IgD-negative memory B cell (primary cell): Measurements from ENCODE around the gene SAPCD1. TPM values are rescaled to one million over a fixed set of nuclear protein-coding genes. Genes with fewer than 3 reads are reported as not detected.
"Not testable (repeated sequence)": the region's sequence is repeated elsewhere in the genome, so short reads cannot be mapped to it uniquely, and the experiment has no call there.

Experiments
- H3K27ac Mint-ChIP-seq, 3 donors: one replicate each; pipeline ENCODE4 v1.8.0; 2020 to 2022; ENCODE audit warnings: mild to moderate bottlenecking in 3 of 3, mixed read lengths in 3 of 3, moderate library complexity in 1 of 3
- H3K27me3 Mint-ChIP-seq: one replicate; pipeline ENCODE4 v1.8.0; 2021; ENCODE audit warnings: mixed read lengths
- H3K36me3 Mint-ChIP-seq: one replicate; pipeline ENCODE4 v1.8.0; 2020; ENCODE audit warnings: mild to moderate bottlenecking, mixed read lengths
- H3K4me1 Mint-ChIP-seq, 3 donors: one replicate each; pipeline ENCODE4 v1.8.0; 2020 to 2022; ENCODE audit warnings: mixed read lengths in 3 of 3, mild to moderate bottlenecking in 1 of 3
- H3K4me3 Mint-ChIP-seq, 4 donors: one replicate each; pipeline ENCODE4 v1.8.0; 2020 to 2022; ENCODE audit warnings: mild to moderate bottlenecking in 4 of 4, mixed read lengths in 4 of 4, moderate library complexity in 3 of 4
- H3K9me3 Mint-ChIP-seq, 3 donors: one replicate each; pipeline ENCODE4 v1.8.0; 2020 to 2021; ENCODE audit warnings: mixed read lengths in 3 of 3, mild to moderate bottlenecking in 1 of 3
- polyA plus RNA-seq: library from polyadenylated mRNA; unstranded; fragments of 300-500 nt; fragmentation: Illumina TruSeq; gene quantifications from one replicate; pipeline ENCODE4 v1.2.3, GENCODE V29; 2021

The SAPCD1 gene
- polyA plus RNA-seq, 1 donor from 2014 or later = not detected

GRCh38 chr6:31785475-31785874, 23.0 kb downstream of the SAPCD1 start:
- H3K27ac Mint-ChIP-seq = no peak overlapping the region
- H3K36me3 Mint-ChIP-seq = peaks cover 3% of the 10 kb centered on the region
- peaks cover 6 to 13% (median 10%) of the 10 kb centered on the region in 3 donors for H3K4me1 Mint-ChIP-seq
- H3K4me3 Mint-ChIP-seq = no peak overlapping the region
- no peaks in the 10 kb centered on the region for H3K27me3 Mint-ChIP-seq
- no peaks in the 10 kb centered on the region for H3K9me3 Mint-ChIP-seq

GRCh38 chr6:31791324-31792089, 29.1 kb downstream of the SAPCD1 start:
- Mint-ChIP-seq H3K27me3 (peaks cover 2% of the 10 kb centered on the region), H3K27ac (peak overlapping the region in 2 of 3 donors; percentile 58 to 85), H3K9me3 (no peaks in the 10 kb centered on the region), H3K36me3 (peaks cover 6% of the 10 kb centered on the region), H3K4me1 (peaks cover 22 to 31% (median 29%) of the 10 kb centered on the region in 3 donors), H3K4me3 (peak overlapping the region in 3 of 4 donors; percentile 3 to 72 (median 70))

GRCh38 chr6:31792090-31792374, 29.6 kb downstream of the SAPCD1 start:
- Mint-ChIP-seq H3K4me3 (peak overlapping the region in 2 of 4 donors; percentile 70 to 72), H3K27ac (peak overlapping the region in 2 of 3 donors; percentile 19 to 58), H3K36me3 (peaks cover 6% of the 10 kb centered on the region), H3K4me1 (peaks cover 23 to 33% (median 32%) of the 10 kb centered on the region in 3 donors), H3K27me3 (peaks cover 2% of the 10 kb centered on the region), H3K9me3 (no peaks in the 10 kb centered on the region)

DNA sequence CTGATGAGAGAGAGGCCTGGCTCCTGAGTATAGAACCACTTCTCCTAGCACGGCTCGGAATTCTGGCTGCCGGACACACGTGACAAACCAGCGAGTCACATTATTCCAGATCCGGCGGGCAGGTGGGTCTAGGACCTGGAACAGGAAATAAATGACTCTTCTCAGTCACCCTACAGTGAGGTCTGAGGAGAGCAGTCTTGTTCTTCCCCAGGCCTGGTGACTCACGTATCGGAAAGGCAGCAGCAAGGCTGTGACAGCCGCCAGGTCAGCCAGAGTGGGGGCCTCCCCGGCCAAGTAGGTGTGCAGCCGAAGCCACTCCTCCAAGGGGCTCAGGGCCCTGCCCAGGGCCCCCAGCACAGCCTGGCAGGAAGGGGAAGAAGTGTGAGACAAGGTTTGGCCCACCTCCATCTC, 30.3 kb downstream of the SAPCD1 start:
- no peaks in the 10 kb centered on the region for H3K9me3 Mint-ChIP-seq
- H3K27me3 Mint-ChIP-seq = peaks cover 2% of the 10 kb centered on the region
- peak overlapping the region; percentile 9 to 54 (median 19) for H3K27ac Mint-ChIP-seq
- H3K4me3 Mint-ChIP-seq = peak overlapping the region in 2 of 4 donors; percentile 65 to 76
- H3K4me1 Mint-ChIP-seq = peaks cover 31 to 39% (median 35%) of the 10 kb centered on the region in 3 donors
- H3K36me3 Mint-ChIP-seq = peaks cover 6% of the 10 kb centered on the region

GRCh38 chr6:31793927-31794245, 31.4 kb downstream of the SAPCD1 start:
- H3K9me3 Mint-ChIP-seq, H3K27me3 Mint-ChIP-seq, H3K36me3 Mint-ChIP-seq: not testable (repeated sequence)
- peaks cover 32 to 40% (median 36%) of the 10 kb centered on the region in 3 donors for H3K4me1 Mint-ChIP-seq
- peak overlapping the region in 2 of 3 donors; percentile 68 to 94 for H3K27ac Mint-ChIP-seq
- H3K4me3 Mint-ChIP-seq = peak overlapping the region; percentile 76 to 96 (median 90)

- Mint-ChIP-seq H3K9me3 (no peaks in the 10 kb centered on the region), H3K4me3 (peak overlapping the region; percentile 76 to 96 (median 90)), H3K36me3 (peaks cover 6% of the 10 kb centered on the region), H3K27me3 (peaks cover 2% of the 10 kb centered on the region), H3K4me1 (peaks cover 28 to 35% (median 34%) of the 10 kb centered on the region in 3 donors), H3K27ac (peak overlapping the region; percentile 68 to 100 (median 94))
Measured at GRCh38 chr6:31794294-31794865, 31.9 kb downstream of the SAPCD1 start.

DNA sequence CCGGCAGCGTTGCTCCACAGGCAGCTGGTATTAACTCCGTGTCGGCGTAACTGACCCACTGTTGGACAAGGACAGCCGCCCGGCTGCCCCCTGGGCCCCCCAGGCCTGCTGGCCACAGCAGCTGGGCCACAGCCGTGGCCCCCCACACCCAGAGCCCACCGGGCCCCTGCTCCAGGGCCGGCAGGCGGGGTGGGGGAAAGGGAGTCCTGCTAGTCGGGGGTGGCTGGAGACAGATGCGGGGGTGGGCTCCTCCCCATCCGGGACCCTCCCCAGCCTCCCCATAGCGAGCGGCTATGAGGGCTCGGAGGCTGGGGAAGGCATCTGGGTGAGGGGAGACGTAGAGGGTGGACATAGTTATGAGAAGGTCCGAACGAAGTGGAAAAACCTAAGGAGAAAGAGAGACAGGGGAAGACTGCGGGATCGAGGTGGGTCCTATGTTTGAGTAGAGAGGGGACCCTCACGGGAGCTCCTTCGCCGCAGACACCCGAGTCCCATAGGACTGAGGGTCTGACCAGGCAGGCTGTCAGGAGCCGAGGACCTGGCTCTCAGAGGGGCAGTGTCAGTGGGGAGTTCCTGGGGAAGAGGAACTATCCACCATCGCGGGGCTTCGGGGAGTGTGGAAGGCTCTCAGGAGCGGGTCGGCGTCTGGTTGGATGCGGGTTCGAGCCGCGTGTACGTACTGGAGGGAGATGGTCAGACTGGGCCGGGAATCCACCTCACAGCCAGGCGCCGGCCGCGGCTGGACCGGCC, 32.6 kb downstream of the SAPCD1 start:
- Mint-ChIP-seq H3K27ac (peak overlapping the region; percentile 68 to 100 (median 97)), H3K4me3 (peak overlapping the region; percentile 76 to 98 (median 94)), H3K36me3 (peaks cover 4% of the 10 kb centered on the region), H3K9me3 (no peaks in the 10 kb centered on the region), H3K27me3 (peaks cover 2% of the 10 kb centered on the region), H3K4me1 (peaks cover 25 to 32% (median 31%) of the 10 kb centered on the region in 3 donors)

GRCh38 chr6:31795616-31796298, 33.3 kb downstream of the SAPCD1 start, which contains the start of gene VARS1:
TSS of gene VARS1 (minus strand) at chr6:31795752. CDS start at chr6:31795217, 535 bp downstream.
- H3K4me1 Mint-ChIP-seq = peaks cover 22 to 28% (median 27%) of the 10 kb centered on the region in 3 donors
- peaks cover 2% of the 10 kb centered on the region for H3K36me3 Mint-ChIP-seq
- peak within 1 kb of the TSS; percentile 76 to 98 (median 94) for H3K4me3 Mint-ChIP-seq
- H3K9me3 Mint-ChIP-seq = no peaks in the 10 kb centered on the region
- H3K27ac Mint-ChIP-seq = peak within 1 kb of the TSS; percentile 68 to 100 (median 97)
- H3K27me3 Mint-ChIP-seq = peaks cover 2% of the 10 kb centered on the region

- Mint-ChIP-seq H3K27me3 (no peaks in the 10 kb centered on the region), H3K4me1 (peaks cover 18 to 24% (median 21%) of the 10 kb centered on the region in 3 donors), H3K36me3 (no peaks in the 10 kb centered on the region), H3K27ac (peak overlapping the region; percentile 68 to 82 (median 81)), H3K4me3 (peak overlapping the region in 2 of 4 donors; percentile 30 to 76), H3K9me3 (no peaks in the 10 kb centered on the region)
Measured at GRCh38 chr6:31796993-31797385, 34.5 kb downstream of the SAPCD1 start.

DNA sequence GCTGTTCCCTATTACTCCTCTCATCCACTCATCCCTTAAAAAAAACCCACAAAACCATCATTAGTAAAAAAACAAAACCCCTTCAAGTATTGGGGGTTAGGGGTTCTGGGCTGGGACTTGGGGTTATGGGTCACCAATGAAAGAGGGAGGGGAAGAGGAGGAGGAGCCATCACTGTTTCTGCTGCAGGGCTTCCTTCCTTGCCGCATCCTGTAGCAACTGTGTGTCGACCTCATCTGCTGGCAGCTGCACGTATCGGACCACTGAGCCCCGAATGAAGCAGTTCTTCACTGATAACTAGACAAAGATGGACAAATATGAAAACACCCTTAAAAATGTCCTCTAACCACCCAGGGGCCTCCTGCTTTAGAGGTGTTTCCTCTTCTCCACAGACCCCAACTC, 35.1 kb downstream of the SAPCD1 start:
- Mint-ChIP-seq H3K4me3 (peak overlapping the region; percentile 30 to 84 (median 57)), H3K36me3 (no peaks in the 10 kb centered on the region), H3K27me3 (no peaks in the 10 kb centered on the region), H3K27ac (peak overlapping the region; percentile 68 to 89 (median 82)), H3K4me1 (peaks cover 16 to 24% (median 21%) of the 10 kb centered on the region in 3 donors), H3K9me3 (no peaks in the 10 kb centered on the region)

DNA sequence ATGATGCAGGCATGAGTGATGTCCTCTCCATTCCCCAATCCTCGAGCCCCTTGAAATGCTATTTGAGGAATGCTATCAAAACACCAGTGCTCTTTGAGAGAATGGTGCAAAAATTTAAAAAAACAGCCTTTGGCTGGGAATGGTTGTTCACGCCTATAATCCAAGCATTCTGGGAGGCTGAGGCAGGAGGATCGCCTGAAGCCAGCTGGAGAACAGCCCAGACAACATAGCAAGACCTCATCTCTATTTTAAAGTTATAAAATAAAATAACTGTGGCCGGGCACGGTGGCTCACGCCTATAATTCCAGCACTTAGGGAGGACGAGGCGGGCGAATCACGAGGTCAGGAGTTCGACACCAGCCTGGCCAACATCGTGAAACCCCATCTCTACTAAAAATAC, 37.3 kb downstream of the SAPCD1 start:
- H3K27me3 Mint-ChIP-seq = no peaks in the 10 kb centered on the region
- H3K36me3 Mint-ChIP-seq = peaks cover 1% of the 10 kb centered on the region
- H3K27ac Mint-ChIP-seq = no peak overlapping the region
- H3K9me3 Mint-ChIP-seq = no peaks in the 10 kb centered on the region
- H3K4me1 Mint-ChIP-seq = peaks cover 5 to 18% (median 11%) of the 10 kb centered on the region in 3 donors
- no peak overlapping the region for H3K4me3 Mint-ChIP-seq

DNA sequence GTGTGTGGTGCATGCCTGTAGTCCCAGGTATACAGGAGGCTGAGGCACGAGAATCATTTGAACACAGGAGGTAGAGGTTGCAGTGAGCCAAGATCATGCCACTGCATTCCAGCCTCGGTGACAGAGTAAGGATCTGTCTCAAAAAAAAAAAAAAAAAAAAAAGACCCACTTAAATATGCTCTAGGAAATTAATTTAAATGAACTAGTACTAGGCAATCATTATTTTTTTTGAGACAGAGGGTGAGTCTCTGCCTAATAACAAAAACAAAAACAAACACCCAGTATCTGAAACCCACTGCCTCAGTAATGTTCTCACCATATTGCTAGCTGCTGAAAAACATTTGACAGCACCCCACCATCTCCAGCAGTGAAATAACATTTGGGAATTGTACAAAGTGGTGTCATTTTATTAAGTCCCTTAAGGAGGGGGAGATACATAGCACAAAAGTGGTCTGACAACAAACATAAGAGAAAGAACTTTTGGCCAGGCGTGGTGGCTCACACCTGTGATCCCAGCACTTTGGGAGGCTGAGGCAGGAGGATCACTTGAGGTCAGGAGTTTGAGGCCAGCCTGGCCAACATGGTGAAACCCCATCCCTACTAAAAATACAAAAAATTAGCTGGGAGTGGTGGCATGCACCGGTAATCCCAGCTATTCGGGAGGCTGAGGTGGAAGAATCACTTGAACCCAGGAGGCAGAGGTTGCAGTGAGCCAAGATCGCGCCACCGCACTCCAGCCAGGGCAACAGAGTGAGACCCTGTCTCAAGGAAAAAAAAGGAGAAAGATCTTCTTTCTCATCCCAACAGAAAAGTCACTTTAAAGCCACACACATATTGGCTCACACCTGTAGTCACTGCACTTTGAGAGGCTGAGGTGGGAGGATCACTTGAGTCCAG, 38.8 kb downstream of the SAPCD1 start:
- H3K4me3 Mint-ChIP-seq = peak overlapping the region in 1 of 4 donors; percentile 65

DNA sequence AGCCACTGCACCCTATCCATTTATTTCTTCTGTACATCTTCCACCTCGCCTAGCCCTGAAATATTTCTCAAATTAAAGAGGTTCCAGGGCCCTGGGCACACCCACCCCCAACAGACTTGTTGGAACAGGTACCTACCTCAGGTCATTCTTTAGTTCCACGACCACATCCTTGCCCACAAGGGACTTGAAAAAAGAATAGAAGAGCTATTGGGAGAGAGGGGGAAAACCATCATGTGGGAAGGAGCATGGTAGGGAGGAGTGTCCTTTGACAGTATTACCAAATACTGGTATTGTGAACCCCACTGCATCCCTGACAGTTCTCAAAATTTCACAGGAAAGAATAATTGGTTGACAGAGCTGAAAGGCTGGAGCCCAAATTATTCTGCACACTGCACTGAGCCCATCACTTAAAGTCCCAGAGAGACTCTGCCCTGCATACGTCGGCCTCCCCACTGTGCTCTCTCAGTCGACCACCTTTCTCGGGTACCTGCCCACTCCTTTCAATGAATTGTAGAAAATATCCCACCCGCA, 43.5 kb downstream of the SAPCD1 start:
- H3K27ac Mint-ChIP-seq = peak overlapping the region; percentile 95 to 96 (median 96)
- peaks cover 7% of the 10 kb centered on the region for H3K36me3 Mint-ChIP-seq

More for the DNA sequence above, 38.8 kb downstream of the SAPCD1 start:
- peaks cover 14 to 24% (median 17%) of the 10 kb centered on the region in 3 donors for H3K4me1 Mint-ChIP-seq
- H3K36me3 Mint-ChIP-seq, H3K9me3 Mint-ChIP-seq, H3K27me3 Mint-ChIP-seq: not testable (repeated sequence)
- H3K27ac Mint-ChIP-seq = peak overlapping the region in 2 of 3 donors; percentile 47 to 65

More for the DNA sequence above, 43.5 kb downstream of the SAPCD1 start:
- peak overlapping the region; percentile 89 to 97 (median 95) for H3K4me3 Mint-ChIP-seq
- H3K27me3 Mint-ChIP-seq = no peaks in the 10 kb centered on the region
- H3K9me3 Mint-ChIP-seq = no peaks in the 10 kb centered on the region
- H3K4me1 Mint-ChIP-seq = peaks cover 10 to 17% (median 14%) of the 10 kb centered on the region in 3 donors
